Measurements from ENCODE around the gene FBXO3.

DNA sequence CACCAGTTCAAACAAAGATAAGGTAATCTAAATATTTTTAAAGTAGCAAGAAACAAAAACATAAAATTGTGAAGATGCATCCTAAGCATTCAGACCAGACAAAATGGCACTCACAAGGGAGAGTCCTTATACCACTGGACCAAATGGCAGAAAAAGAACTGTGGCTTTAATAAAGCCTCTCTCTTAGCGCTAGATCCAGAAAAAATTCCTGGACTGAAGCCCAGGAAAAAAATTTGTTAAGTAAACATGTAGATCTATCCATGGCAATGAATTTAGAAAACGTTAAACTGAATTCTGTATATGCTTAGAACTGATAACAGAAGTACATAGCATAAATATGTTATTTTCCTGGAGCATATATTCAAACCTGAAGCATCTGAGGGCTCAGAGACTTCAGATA, 26.3 kb downstream of the FBXO3 start:
- TF ChIP-seq, protein P1, sequence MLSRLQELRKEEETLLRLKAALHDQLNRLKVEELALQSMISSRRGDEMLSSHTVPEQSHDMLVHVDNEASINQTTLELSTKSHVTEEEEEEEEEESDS (CRISPR knock-in tag; IDR thresholded peaks at IDR 0.05; ENCODE audit: borderline replicate concordance) = no peak
- TF ChIP-seq ZBTB21 (CRISPR knock-in tag; IDR thresholded peaks at IDR 0.05) = no peak
- TF ChIP-seq, protein P2, sequence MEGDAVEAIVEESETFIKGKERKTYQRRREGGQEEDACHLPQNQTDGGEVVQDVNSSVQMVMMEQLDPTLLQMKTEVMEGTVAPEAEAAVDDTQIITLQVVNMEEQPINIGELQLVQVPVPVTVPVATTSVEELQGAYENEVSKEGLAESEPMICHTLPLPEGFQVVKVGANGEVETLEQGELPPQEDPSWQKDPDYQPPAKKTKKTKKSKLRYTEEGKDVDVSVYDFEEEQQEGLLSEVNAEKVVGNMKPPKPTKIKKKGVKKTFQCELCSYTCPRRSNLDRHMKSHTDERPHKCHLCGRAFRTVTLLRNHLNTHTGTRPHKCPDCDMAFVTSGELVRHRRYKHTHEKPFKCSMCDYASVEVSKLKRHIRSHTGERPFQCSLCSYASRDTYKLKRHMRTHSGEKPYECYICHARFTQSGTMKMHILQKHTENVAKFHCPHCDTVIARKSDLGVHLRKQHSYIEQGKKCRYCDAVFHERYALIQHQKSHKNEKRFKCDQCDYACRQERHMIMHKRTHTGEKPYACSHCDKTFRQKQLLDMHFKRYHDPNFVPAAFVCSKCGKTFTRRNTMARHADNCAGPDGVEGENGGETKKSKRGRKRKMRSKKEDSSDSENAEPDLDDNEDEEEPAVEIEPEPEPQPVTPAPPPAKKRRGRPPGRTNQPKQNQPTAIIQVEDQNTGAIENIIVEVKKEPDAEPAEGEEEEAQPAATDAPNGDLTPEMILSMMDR (CRISPR knock-in tag; IDR thresholded peaks at IDR 0.05) = no peak
- TF ChIP-seq SPEN (CRISPR knock-in tag; IDR thresholded peaks at IDR 0.05; ENCODE audit: low read depth) = no peak
- TF ChIP-seq, protein P3, sequence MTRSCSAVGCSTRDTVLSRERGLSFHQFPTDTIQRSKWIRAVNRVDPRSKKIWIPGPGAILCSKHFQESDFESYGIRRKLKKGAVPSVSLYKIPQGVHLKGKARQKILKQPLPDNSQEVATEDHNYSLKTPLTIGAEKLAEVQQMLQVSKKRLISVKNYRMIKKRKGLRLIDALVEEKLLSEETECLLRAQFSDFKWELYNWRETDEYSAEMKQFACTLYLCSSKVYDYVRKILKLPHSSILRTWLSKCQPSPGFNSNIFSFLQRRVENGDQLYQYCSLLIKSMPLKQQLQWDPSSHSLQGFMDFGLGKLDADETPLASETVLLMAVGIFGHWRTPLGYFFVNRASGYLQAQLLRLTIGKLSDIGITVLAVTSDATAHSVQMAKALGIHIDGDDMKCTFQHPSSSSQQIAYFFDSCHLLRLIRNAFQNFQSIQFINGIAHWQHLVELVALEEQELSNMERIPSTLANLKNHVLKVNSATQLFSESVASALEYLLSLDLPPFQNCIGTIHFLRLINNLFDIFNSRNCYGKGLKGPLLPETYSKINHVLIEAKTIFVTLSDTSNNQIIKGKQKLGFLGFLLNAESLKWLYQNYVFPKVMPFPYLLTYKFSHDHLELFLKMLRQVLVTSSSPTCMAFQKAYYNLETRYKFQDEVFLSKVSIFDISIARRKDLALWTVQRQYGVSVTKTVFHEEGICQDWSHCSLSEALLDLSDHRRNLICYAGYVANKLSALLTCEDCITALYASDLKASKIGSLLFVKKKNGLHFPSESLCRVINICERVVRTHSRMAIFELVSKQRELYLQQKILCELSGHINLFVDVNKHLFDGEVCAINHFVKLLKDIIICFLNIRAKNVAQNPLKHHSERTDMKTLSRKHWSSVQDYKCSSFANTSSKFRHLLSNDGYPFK (CRISPR knock-in tag; IDR thresholded peaks at IDR 0.05; ENCODE audit: borderline replicate concordance) = no peak
- TF ChIP-seq TCF7 (IDR thresholded peaks at IDR 0.05; ENCODE audit: low read depth) = no peak
- no peak for TF ChIP-seq EP300 (IDR thresholded peaks at IDR 0.05; ENCODE audit: low read depth in 2 of 2, low read length in 2 of 2)
- TF ChIP-seq EP300 (CRISPR knock-in tag; IDR thresholded peaks at IDR 0.05; ENCODE audit: borderline replicate concordance) = no peak
- no peak for TF ChIP-seq ZNF207 (IDR thresholded peaks at IDR 0.05; ENCODE audit: borderline replicate concordance)
- TF ChIP-seq, protein P4, sequence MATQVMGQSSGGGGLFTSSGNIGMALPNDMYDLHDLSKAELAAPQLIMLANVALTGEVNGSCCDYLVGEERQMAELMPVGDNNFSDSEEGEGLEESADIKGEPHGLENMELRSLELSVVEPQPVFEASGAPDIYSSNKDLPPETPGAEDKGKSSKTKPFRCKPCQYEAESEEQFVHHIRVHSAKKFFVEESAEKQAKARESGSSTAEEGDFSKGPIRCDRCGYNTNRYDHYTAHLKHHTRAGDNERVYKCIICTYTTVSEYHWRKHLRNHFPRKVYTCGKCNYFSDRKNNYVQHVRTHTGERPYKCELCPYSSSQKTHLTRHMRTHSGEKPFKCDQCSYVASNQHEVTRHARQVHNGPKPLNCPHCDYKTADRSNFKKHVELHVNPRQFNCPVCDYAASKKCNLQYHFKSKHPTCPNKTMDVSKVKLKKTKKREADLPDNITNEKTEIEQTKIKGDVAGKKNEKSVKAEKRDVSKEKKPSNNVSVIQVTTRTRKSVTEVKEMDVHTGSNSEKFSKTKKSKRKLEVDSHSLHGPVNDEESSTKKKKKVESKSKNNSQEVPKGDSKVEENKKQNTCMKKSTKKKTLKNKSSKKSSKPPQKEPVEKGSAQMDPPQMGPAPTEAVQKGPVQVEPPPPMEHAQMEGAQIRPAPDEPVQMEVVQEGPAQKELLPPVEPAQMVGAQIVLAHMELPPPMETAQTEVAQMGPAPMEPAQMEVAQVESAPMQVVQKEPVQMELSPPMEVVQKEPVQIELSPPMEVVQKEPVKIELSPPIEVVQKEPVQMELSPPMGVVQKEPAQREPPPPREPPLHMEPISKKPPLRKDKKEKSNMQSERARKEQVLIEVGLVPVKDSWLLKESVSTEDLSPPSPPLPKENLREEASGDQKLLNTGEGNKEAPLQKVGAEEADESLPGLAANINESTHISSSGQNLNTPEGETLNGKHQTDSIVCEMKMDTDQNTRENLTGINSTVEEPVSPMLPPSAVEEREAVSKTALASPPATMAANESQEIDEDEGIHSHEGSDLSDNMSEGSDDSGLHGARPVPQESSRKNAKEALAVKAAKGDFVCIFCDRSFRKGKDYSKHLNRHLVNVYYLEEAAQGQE (IDR thresholded peaks at IDR 0.05; ENCODE audit: borderline replicate concordance in 1 of 2, low read depth in 1 of 2, low read length in 2 of 2) = no peak
- TF ChIP-seq, protein P5, sequence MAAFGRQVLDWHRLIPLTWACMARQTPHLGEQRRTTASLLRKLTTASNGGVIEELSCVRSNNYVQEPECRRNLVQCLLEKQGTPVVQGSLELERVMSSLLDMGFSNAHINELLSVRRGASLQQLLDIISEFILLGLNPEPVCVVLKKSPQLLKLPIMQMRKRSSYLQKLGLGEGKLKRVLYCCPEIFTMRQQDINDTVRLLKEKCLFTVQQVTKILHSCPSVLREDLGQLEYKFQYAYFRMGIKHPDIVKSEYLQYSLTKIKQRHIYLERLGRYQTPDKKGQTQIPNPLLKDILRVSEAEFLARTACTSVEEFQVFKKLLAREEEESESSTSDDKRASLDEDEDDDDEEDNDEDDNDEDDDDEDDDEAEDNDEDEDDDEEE (CRISPR knock-in tag; IDR thresholded peaks at IDR 0.05) = no peak
- TF ChIP-seq MXI1 (IDR thresholded peaks at IDR 0.05; ENCODE audit: borderline replicate concordance, low read depth, low read length) = no peak
- TF ChIP-seq ZNF883 (CRISPR knock-in tag; IDR thresholded peaks at IDR 0.05; ENCODE audit: not compliant biosample characterization) = no peak

Measured in HepG2 (cell line).